GM23248 (cell line): Measurements from ENCODE around the gene ATP2B1.

Source experiments
- EZH2 ChIP-seq: fragments of 200-600 bp; sonication (generic); IDR thresholded peaks from 2 replicates; pipeline ENCODE4 v1.6.1; 2018; ENCODE audit warnings: antibody characterized with exemption, mild to moderate bottlenecking; ENCODE audit not compliant: insufficient read depth, poor library complexity, severe bottlenecking
- EZH2phosphoT487 ChIP-seq: fragments of 200-600 bp; sonication (generic); IDR thresholded peaks from 2 replicates; pipeline ENCODE4 v1.6.1; 2018; ENCODE audit warnings: antibody characterized with exemption, moderate library complexity, mild to moderate bottlenecking, low read depth; ENCODE audit not compliant: insufficient read depth

DNA sequence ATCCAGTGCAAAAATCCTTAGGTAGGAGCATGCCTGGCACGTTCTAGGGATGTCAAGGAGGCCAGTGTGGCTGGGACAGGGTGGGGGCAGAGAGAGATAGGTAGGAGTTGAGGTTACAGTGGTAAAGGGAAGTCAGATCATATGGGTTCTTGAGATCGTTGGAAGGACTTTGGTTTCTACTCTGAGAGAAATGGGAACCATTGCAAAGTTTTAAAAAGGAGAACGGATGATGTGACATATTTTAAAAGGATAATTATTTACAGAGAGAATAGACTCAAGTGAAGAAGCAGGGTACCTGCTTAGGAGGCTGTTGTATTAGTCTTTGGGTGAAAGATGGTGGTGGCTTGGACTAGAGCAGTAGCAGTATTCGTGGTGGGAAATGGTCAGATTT, 47.6 kb upstream of the ATP2B1 start:
- no peak for TF ChIP-seq EZH2
- no peak for TF ChIP-seq EZH2phosphoT487
